Mesothelial cell of epicardium (in vitro differentiated cells): ENCODE results near the gene EBI3. TPM values are rescaled to one million over a fixed set of nuclear protein-coding genes. Genes with fewer than 3 reads are reported as not detected.
"Not testable (repeated sequence)": the region's sequence is repeated elsewhere in the genome, so short reads cannot be mapped to it uniquely, and the experiment has no call there.

ENCODE experiments used
- DNase-seq, 2 experiments: peaks; one replicate each; pipeline ENCODE4 v3.0.0; 2021; ENCODE audit warnings: low spot score in 2 of 2; ENCODE audit not compliant: unreplicated experiment in 2 of 2
- H3K27ac Mint-ChIP-seq: 2 replicates; pipeline ENCODE4 v1.8.0; 2021; ENCODE audit warnings: mixed read lengths
- H3K27me3 Mint-ChIP-seq: 2 replicates; pipeline ENCODE4 v1.8.0; 2021; ENCODE audit warnings: low read depth, mixed read lengths
- H3K36me3 Mint-ChIP-seq: 2 replicates; pipeline ENCODE4 v1.8.0; 2021; ENCODE audit warnings: mixed read lengths
- H3K4me1 Mint-ChIP-seq: 2 replicates; pipeline ENCODE4 v1.8.0; 2021; ENCODE audit warnings: mixed read lengths
- H3K4me3 Mint-ChIP-seq: 2 replicates; pipeline ENCODE4 v1.8.0; 2021; ENCODE audit warnings: mild to moderate bottlenecking, moderate library complexity, mixed read lengths
- H3K9me3 Mint-ChIP-seq: 2 replicates; pipeline ENCODE4 v1.8.0; 2021; ENCODE audit warnings: mixed read lengths
- total RNA-seq: library from RNA; stranded (reverse); gene quantifications from 3 replicates; pipeline ENCODE4 v1.2.1, GENCODE V29; 2021
- TF ChIP-seq, protein P1 (sequence below): fragments of 200-600 bp; sonication (generic); IDR thresholded peaks from one replicate; pipeline ENCODE4 v1.5.0; 2021; ENCODE audit warnings: antibody characterized with exemption; ENCODE audit not compliant: unreplicated experiment

EBI3 gene
- total RNA-seq, 1 donor from 2014 or later: 0.96 TPM

- no peak overlapping the region for H3K27ac Mint-ChIP-seq
- no peaks in the 10 kb centered on the region for H3K36me3 Mint-ChIP-seq
- no peak for DNase-seq
- no peaks in the 10 kb centered on the region for H3K4me1 Mint-ChIP-seq
- no peak overlapping the region for H3K4me3 Mint-ChIP-seq
- TF ChIP-seq, protein P1, sequence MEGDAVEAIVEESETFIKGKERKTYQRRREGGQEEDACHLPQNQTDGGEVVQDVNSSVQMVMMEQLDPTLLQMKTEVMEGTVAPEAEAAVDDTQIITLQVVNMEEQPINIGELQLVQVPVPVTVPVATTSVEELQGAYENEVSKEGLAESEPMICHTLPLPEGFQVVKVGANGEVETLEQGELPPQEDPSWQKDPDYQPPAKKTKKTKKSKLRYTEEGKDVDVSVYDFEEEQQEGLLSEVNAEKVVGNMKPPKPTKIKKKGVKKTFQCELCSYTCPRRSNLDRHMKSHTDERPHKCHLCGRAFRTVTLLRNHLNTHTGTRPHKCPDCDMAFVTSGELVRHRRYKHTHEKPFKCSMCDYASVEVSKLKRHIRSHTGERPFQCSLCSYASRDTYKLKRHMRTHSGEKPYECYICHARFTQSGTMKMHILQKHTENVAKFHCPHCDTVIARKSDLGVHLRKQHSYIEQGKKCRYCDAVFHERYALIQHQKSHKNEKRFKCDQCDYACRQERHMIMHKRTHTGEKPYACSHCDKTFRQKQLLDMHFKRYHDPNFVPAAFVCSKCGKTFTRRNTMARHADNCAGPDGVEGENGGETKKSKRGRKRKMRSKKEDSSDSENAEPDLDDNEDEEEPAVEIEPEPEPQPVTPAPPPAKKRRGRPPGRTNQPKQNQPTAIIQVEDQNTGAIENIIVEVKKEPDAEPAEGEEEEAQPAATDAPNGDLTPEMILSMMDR: no peak
- peaks cover 16% of the 10 kb centered on the region for H3K27me3 Mint-ChIP-seq
- H3K9me3 Mint-ChIP-seq: no peaks in the 10 kb centered on the region
Measured at GRCh38 chr19:4189641-4190040, 39.7 kb upstream of the EBI3 start.

DNA sequence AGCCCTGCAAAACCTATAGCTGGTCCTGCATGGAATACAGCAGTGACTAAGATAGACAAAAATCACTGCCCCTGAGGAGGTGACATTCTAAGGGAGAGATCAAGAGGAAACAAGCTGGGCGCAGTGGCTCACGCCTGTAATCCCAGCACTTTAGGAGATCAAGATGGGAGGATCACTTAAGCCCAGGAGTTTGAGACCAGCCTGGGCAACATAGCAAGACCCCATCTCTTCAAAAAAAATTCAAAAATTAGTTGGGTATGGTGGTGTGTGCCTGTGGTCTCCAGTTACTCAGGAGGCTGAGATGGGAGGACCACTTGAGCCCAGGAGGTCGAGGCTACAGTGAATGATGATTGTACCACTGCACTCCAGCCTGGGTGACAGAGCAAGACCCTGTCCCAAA is 36.8 kb upstream of the EBI3 start:
- H3K4me3 Mint-ChIP-seq, H3K4me1 Mint-ChIP-seq, H3K36me3 Mint-ChIP-seq, H3K9me3 Mint-ChIP-seq, DNase-seq, H3K27ac Mint-ChIP-seq: not testable (repeated sequence)
- H3K27me3 Mint-ChIP-seq: peaks cover 42% of the 10 kb centered on the region

DNA sequence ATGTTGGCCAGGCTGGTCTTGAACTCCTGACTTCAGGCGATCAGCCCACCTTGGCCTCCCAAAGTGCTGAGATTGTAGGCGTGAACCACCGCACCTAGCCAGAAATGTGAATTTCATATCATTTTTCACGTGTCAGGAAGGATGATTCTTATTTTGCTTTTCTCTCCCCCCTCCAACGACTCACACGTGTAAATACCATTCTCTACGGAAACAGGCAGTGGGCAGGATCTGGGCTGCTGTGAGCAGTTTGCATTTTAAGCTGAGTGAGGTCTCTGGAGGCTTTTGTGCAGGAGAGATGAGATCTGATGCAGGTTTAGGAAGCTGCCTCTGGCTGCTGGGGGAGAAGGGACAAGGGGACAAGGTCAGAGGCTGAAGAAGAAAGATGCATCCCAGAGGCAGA is 35.0 kb upstream of the EBI3 start:
- Mint-ChIP-seq H3K27ac (no peak overlapping the region), H3K4me1 (peaks cover 10% of the 10 kb centered on the region), H3K27me3 (peaks cover 55% of the 10 kb centered on the region), H3K36me3 (no peaks in the 10 kb centered on the region), H3K4me3 (no peak overlapping the region), H3K9me3 (no peaks in the 10 kb centered on the region)
- TF ChIP-seq, protein P1: no peak
- no peak for DNase-seq

- H3K36me3 Mint-ChIP-seq: no peaks in the 10 kb centered on the region
- H3K27me3 Mint-ChIP-seq: peaks cover 70% of the 10 kb centered on the region
Measured at GRCh38 chr19:4196009-4196408, 33.3 kb upstream of the EBI3 start.

DNA sequence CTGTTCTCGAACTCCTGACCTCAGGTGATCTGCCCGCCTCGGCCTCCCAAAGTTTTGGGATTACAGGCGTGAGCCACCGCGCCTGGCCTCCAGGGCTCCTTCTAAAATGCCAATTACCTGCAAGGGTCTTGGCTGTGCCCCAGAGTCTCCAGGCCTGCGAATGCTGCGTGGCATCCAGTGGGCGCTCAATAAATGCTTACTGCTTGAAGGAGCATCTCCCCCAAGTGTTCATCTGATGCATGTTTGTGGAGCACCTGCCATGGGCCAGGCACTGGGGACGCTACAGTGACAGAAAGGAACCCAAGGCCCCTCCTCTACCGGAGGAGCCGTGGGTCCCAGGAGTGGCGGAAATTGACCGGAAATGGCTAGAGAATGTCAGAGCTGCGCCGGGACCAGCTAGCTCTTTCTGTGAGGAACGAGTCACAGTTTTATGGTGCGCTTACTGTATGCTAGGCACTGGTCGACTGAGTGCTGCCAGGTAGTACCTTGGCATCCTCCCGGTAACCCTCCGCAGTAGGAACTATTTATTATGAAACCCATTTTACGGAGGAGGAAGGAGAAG is 32.7 kb upstream of the EBI3 start:
- H3K27ac Mint-ChIP-seq: no peak overlapping the region
- peaks cover 76% of the 10 kb centered on the region for H3K27me3 Mint-ChIP-seq
- peaks cover 10% of the 10 kb centered on the region for H3K4me1 Mint-ChIP-seq
- H3K36me3 Mint-ChIP-seq: no peaks in the 10 kb centered on the region
- no peaks in the 10 kb centered on the region for H3K9me3 Mint-ChIP-seq
- no peak for DNase-seq
- H3K4me3 Mint-ChIP-seq: peak overlapping the region; percentile 39
- TF ChIP-seq, protein P1: no peak

More at GRCh38 chr19:4196009-4196408, 33.3 kb upstream of the EBI3 start:
- H3K4me1 Mint-ChIP-seq: peaks cover 10% of the 10 kb centered on the region
- H3K4me3 Mint-ChIP-seq: no peak overlapping the region
- no peak overlapping the region for H3K27ac Mint-ChIP-seq
- no peak for DNase-seq
- TF ChIP-seq, protein P1: no peak
- no peaks in the 10 kb centered on the region for H3K9me3 Mint-ChIP-seq

- no peak for DNase-seq
- Mint-ChIP-seq H3K36me3 (no peaks in the 10 kb centered on the region), H3K9me3 (no peaks in the 10 kb centered on the region), H3K4me1 (peaks cover 10% of the 10 kb centered on the region), H3K27me3 (peaks cover 82% of the 10 kb centered on the region), H3K4me3 (peak overlapping the region; percentile 39), H3K27ac (no peak overlapping the region)
- TF ChIP-seq, protein P1: no peak
Measured at GRCh38 chr19:4197228-4197624, 32.1 kb upstream of the EBI3 start.
